D721Med (cell line): ENCODE data around the gene XPO5.

Experiments
- DNase-seq: peaks from one replicate; pipeline ENCODE4 v3.0.0; 2011; ENCODE audit warnings: low spot score; ENCODE audit not compliant: insufficient read length
- FAIRE-seq: peaks from 2 replicates; lab custom pipeline; 2011; peaks lifted over from hg19 to GRCh38; lab: Jason Lieb, UNC
- CTCF ChIP-seq: IDR thresholded peaks from 2 replicates; pipeline ENCODE4 v1.5.1; 2012; ENCODE audit warnings: mild to moderate bottlenecking, control low read depth; ENCODE audit not compliant: insufficient read depth; ENCODE audit errors: missing control alignments

Gene XPO5

DNA sequence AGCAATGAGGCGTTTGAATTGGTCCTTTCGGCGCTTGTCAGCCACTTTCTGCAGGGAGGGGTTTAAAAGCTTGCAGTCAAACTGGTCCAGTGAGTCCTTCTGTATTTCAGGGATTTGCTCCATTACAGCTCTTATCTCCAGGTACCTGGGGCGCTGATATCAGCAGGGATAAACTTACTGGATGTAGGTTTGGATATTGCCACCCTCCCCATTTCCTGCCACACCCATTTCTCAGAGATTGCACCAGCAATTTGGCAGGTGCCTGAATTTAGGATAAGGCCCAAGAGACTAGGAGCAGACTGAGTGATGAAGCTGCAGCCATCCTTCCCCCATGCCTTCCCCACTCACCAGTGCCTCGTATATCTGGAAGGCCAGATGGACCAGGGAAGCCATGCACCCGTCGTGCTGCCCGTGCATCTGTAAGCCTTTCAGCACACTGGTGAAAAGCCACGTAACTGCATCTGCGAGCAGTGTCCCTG, 51.3 kb downstream of the XPO5 start:
- no peak for DNase-seq

GRCh38 chr6:43523284-43523683, 52.6 kb downstream of the XPO5 start:
- FAIRE-seq (no peak), DNase-seq (no peak)
- no peak for TF ChIP-seq CTCF

More for the DNA sequence above, 51.3 kb downstream of the XPO5 start:
- no peak for FAIRE-seq
- TF ChIP-seq CTCF, result no peak

- no peak for DNase-seq
- no peak for TF ChIP-seq CTCF
- FAIRE-seq, result no peak
These were observed 53.1 kb downstream of the XPO5 start for GRCh38 chr6:43522547-43523261.

GRCh38 chr6:43521836-43522235, 54.0 kb downstream of the XPO5 start:
- DNase-seq (no peak), FAIRE-seq (no peak)
- TF ChIP-seq CTCF, result no peak

- TF ChIP-seq CTCF, result no peak
- FAIRE-seq, result no peak
- no peak for DNase-seq
These were observed 55.7 kb downstream of the XPO5 start for GRCh38 chr6:43520097-43520496.

DNA sequence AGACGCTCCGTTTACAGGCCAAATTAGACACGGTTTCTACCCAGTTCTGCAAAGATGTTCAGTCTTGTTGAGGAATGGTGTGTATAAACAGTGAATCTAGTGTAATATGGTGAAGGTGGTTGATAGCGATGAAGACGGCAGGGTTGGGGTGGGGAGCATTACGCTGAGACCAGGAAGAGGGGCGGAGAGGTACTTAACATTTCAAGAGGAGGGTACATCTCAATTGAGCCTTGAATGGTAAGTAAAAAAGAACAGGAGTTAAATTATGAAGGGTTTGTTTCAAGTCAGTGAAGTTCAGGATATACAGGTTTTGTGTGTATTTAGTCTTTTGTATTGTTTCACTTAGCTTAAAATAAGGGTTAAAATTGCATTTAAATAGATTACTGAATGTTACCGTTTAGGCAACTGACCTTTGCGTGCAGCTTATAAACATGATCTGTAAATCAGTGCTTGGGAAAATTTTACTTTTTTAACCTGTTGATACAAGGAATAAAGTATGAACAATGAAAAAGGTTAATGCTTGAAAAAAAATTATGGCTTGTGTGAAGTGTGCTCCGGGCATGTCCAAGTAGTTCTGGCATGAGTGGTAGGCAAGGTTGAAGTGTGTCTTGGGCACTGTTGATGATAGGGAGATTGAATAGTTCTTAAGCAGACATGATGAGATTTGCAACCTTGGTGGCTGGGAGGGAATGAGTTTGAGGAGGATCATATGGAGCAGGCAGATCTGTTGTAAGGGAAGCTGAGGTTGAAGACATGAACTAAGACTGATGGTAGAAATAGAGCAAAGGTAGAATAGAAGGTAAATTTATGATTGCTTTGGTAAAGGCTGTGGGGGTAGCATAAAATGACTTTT, 58.1 kb downstream of the XPO5 start:
- no peak for TF ChIP-seq CTCF
- DNase-seq (no peak), FAIRE-seq (no peak)
